ENCODE data around the gene UNK. TPM values are rescaled to one million over a fixed set of nuclear protein-coding genes. Genes with fewer than 3 reads are reported as not detected.
"Not testable (repeated sequence)": the region's sequence is repeated elsewhere in the genome, so short reads cannot be mapped to it uniquely, and the experiment has no call there.

UNK gene
- polyA plus RNA-seq, 2 donors = 18.2 to 26.3 TPM

DNA sequence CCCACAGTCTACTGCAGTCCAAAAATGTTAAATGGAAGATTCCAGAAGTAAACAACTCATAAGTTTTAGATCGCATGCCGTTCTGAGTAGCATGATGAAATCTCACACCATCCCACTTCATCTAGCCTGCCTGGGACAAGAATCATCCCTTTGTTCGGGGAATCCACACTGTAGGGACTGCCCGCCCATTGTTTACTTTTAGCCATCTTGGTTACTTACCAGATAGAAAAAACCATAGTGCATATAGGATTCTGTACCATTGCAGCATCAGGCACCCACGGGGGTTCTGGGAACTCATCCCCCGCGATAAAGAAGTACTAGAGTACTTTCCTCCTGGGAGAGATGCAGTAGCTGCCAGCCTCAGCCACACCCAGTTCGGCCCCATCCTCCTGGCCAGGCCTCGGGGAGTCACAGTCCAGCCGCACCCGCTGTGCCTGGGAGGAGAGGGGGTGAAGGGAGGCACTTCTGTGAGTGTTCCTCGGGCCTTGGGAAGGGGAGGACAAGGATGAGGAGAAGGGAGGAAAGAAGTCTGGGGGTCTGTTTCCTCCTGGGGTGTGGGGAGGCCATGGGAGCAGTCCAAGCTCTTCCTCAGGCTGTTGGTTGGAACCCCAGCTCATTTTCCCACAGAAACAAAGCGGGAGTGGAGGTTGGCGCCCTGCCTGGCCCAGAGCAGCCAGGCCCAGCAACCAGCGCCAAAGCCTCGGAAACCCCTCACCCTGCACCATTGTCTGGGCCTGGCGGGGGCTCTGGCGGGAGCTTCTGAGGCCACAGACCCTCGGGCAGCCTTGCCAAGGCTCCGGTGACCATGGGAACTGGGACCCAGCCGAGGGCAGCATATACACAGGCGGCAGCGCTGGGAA lies 84.9 kb downstream of the UNK start:
- Histone ChIP-seq H3K4me3 (ENCODE audit: low read depth in 1 of 2, low read length in 2 of 2) (no peak overlapping the region), H3K27me3 (ENCODE audit: control insufficient read depth in 1 of 2, insufficient read depth in 2 of 2, low read length in 2 of 2) (no peaks in the 10 kb centered on the region), H3K9me3 (ENCODE audit: control insufficient read depth in 2 of 2, insufficient read depth in 1 of 2, low read depth in 1 of 2, low read length in 1 of 2) (no peaks in the 10 kb centered on the region), H3K27ac (ENCODE audit: low read depth in 2 of 2, low read length in 1 of 2) (peak overlapping the region; percentile 51 to 82), H3K36me3 (ENCODE audit: control insufficient read depth in 2 of 2, insufficient read depth in 2 of 2, low read length in 1 of 2) (peaks cover 0 to 10% of the 10 kb centered on the region in 2 donors), H3K4me1 (ENCODE audit: control insufficient read depth in 2 of 2, insufficient read depth in 2 of 2, low read length in 1 of 2) (peaks cover 4 to 11% of the 10 kb centered on the region in 2 donors)
- WGBS, 2 donors = 31 to 45% methylated on average over 23 of the region's 23 CpGs

DNA sequence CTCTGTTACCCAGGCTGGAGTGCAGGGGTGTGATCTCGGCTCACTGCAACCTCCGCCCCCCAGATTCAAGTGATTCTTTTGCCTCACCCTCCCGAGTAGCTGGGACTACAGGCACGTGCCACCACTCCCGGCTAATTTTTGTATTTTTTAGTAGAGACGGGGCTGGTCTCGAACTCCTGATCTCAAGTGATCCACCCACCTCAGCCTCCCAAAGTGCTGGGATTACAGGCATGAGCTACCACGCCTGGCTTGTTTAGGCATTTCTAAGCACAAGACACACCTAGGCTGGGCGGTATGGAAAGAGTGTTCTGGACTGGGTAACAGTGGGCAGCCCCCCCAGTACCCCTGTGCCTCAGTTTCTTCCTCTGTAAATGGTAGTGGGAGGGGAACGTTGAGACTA lies 85.6 kb downstream of the UNK start:
- not testable (repeated sequence) for H3K9me3 ChIP-seq (ENCODE audit: control insufficient read depth in 2 of 2, insufficient read depth in 1 of 2, low read depth in 1 of 2, low read length in 1 of 2); H3K4me3 ChIP-seq (ENCODE audit: low read depth in 1 of 2, low read length in 2 of 2); H3K27me3 ChIP-seq (ENCODE audit: control insufficient read depth in 1 of 2, insufficient read depth in 2 of 2, low read length in 2 of 2)
- H3K27ac ChIP-seq (ENCODE audit: low read depth in 2 of 2, low read length in 1 of 2) = peak overlapping the region; percentile 51 to 82
- peaks cover 0 to 17% of the 10 kb centered on the region in 2 donors for H3K36me3 ChIP-seq (ENCODE audit: control insufficient read depth in 2 of 2, insufficient read depth in 2 of 2, low read length in 1 of 2)
- peaks cover 3 to 16% of the 10 kb centered on the region in 2 donors for H3K4me1 ChIP-seq (ENCODE audit: control insufficient read depth in 2 of 2, insufficient read depth in 2 of 2, low read length in 1 of 2)
- 48 to 51% methylated on average over 10 of the region's 10 CpGs for WGBS, 2 donors

GRCh38 chr17:75872434-75873351 lies 88.1 kb downstream of the UNK start:
- Histone ChIP-seq H3K4me3 (ENCODE audit: low read depth in 1 of 2, low read length in 2 of 2) (peak overlapping the region in 1 of 2 donors; percentile 3), H3K36me3 (ENCODE audit: control insufficient read depth in 2 of 2, insufficient read depth in 2 of 2, low read length in 1 of 2) (peaks cover 0 to 22% of the 10 kb centered on the region in 2 donors), H3K9me3 (ENCODE audit: control insufficient read depth in 2 of 2, insufficient read depth in 1 of 2, low read depth in 1 of 2, low read length in 1 of 2) (no peaks in the 10 kb centered on the region), H3K27ac (ENCODE audit: low read depth in 2 of 2, low read length in 1 of 2) (peak overlapping the region; percentile 94 to 95), H3K4me1 (ENCODE audit: control insufficient read depth in 2 of 2, insufficient read depth in 2 of 2, low read length in 1 of 2) (peaks cover 7 to 31% of the 10 kb centered on the region in 2 donors), H3K27me3 (ENCODE audit: control insufficient read depth in 1 of 2, insufficient read depth in 2 of 2, low read length in 2 of 2) (no peaks in the 10 kb centered on the region)
- WGBS, 2 donors = 22 to 27% methylated on average over 13 of the region's 13 CpGs

DNA sequence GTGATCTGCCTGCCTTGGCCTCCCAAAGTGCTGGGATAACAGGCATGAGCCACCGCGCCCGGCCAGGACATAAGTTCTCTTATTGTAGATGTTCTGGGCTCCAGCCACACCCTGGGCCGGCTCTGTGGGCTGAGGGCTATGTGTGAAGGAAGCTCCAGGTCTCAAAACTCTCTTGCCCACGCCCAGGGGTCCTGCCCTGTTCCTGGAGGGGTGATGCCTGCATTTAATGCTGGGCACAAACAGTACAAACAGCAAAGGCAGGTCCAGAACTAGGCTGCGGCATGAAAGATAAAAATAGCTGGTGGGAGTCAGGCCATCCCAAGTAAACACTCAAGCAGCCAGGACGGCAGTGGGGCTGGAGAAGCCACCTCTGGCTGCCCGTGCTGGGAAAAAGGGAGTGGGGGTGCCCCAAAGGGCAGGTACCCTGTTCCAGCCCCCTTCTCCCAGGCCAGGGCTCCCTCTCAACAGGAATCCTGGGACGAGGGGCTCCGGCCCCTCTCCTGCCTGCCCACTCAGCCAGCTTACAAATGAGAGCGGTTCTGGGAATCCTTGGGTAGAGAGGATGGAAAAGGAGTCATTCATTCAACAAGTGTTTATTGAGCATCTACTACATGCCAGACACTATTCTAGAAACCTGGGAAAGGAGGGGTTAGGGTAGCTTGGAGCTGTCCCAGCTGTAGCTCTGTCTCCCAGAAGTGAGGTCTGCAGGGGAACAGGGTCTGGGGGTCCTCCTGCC lies 89.1 kb downstream of the UNK start:
- peak overlapping the region; percentile 94 to 95 for H3K27ac ChIP-seq (ENCODE audit: low read depth in 2 of 2, low read length in 1 of 2)
- peaks cover 0 to 22% of the 10 kb centered on the region in 2 donors for H3K36me3 ChIP-seq (ENCODE audit: control insufficient read depth in 2 of 2, insufficient read depth in 2 of 2, low read length in 1 of 2)
- peaks cover 7 to 34% of the 10 kb centered on the region in 2 donors for H3K4me1 ChIP-seq (ENCODE audit: control insufficient read depth in 2 of 2, insufficient read depth in 2 of 2, low read length in 1 of 2)
- H3K4me3 ChIP-seq (ENCODE audit: low read depth in 1 of 2, low read length in 2 of 2) = peak overlapping the region in 1 of 2 donors; percentile 10
- H3K9me3 ChIP-seq (ENCODE audit: control insufficient read depth in 2 of 2, insufficient read depth in 1 of 2, low read depth in 1 of 2, low read length in 1 of 2) = no peaks in the 10 kb centered on the region
- no peaks in the 10 kb centered on the region for H3K27me3 ChIP-seq (ENCODE audit: control insufficient read depth in 1 of 2, insufficient read depth in 2 of 2, low read length in 2 of 2)
- 52 to 64% methylated on average over 11 of the region's 11 CpGs for WGBS, 2 donors

- H3K9me3 ChIP-seq (ENCODE audit: control insufficient read depth in 2 of 2, insufficient read depth in 1 of 2, low read depth in 1 of 2, low read length in 1 of 2) = no peaks in the 10 kb centered on the region
- peaks cover 5 to 32% of the 10 kb centered on the region in 2 donors for H3K4me1 ChIP-seq (ENCODE audit: control insufficient read depth in 2 of 2, insufficient read depth in 2 of 2, low read length in 1 of 2)
- no peak overlapping the region for H3K4me3 ChIP-seq (ENCODE audit: low read depth in 1 of 2, low read length in 2 of 2)
- peaks cover 0 to 22% of the 10 kb centered on the region in 2 donors for H3K36me3 ChIP-seq (ENCODE audit: control insufficient read depth in 2 of 2, insufficient read depth in 2 of 2, low read length in 1 of 2)
- H3K27ac ChIP-seq (ENCODE audit: low read depth in 2 of 2, low read length in 1 of 2) = peak overlapping the region; percentile 96
- H3K27me3 ChIP-seq (ENCODE audit: control insufficient read depth in 1 of 2, insufficient read depth in 2 of 2, low read length in 2 of 2) = no peaks in the 10 kb centered on the region
- WGBS, 2 donors = 85 to 86% methylated on average over 33 to 38 of the region's 38 CpGs
Observed at GRCh38 chr17:75874323-75875181, 89.9 kb downstream of the UNK start.

Other genes with a start within 250 kb of the UNK start
- 10 to 100 TPM; 27.8 to 89.5 TPM for gene MYO15B, start 197.0 kb upstream of the UNK start, polyA plus RNA-seq
- 10 to 100 TPM; 33.9 to 37.3 TPM for gene SMIM5, start 151.4 kb upstream of the UNK start, polyA plus RNA-seq
- gene RECQL5, start 117.7 kb upstream of the UNK start, polyA plus RNA-seq = 100 to 1,000 TPM in 1 of 2 donors, 10 to 100 TPM in 1; 46.9 to 136 TPM
- 10 to 100 TPM; 63.4 to 68.4 TPM for gene SAP30BP, start 117.5 kb upstream of the UNK start, polyA plus RNA-seq
- 10 to 100 TPM; 48.4 to 63.2 TPM for gene ITGB4, start 63.3 kb upstream of the UNK start, polyA plus RNA-seq
- 10 to 100 TPM; 27.9 to 29.5 TPM for gene GALK1, start 19.6 kb upstream of the UNK start, polyA plus RNA-seq
- 10 to 100 TPM; 21.0 to 22.4 TPM for gene UNC13D, start 59.6 kb downstream of the UNK start, polyA plus RNA-seq
- 10 to 100 TPM; 65.1 to 65.9 TPM for gene WBP2, start 70.5 kb downstream of the UNK start, polyA plus RNA-seq
- 10 to 100 TPM; 20.4 to 21.7 TPM for gene TRIM47, start 93.8 kb downstream of the UNK start, polyA plus RNA-seq
- gene TRIM65, start 112.1 kb downstream of the UNK start, polyA plus RNA-seq = 10 to 100 TPM in 1 of 2 donors, 1 to 10 TPM in 1; 9.8 to 19.8 TPM
- gene MRPL38, start 120.1 kb downstream of the UNK start, polyA plus RNA-seq = 10 to 100 TPM; 51.7 to 65.8 TPM
- gene FBF1, start 156.2 kb downstream of the UNK start, polyA plus RNA-seq = 10 to 100 TPM in 1 of 2 donors, 1 to 10 TPM in 1; 8.7 to 33.7 TPM
- 10 to 100 TPM; 22.7 to 37.4 TPM for gene ACOX1, start 194.4 kb downstream of the UNK start, polyA plus RNA-seq
- 10 to 100 TPM; 42.7 to 43.7 TPM for gene TEN1, start 194.4 kb downstream of the UNK start, polyA plus RNA-seq
- 10 to 100 TPM in 1 of 2 donors, 1 to 10 TPM in 1; 6.5 to 16.2 TPM for gene CDK3, start 216.0 kb downstream of the UNK start, polyA plus RNA-seq
- 100 to 1,000 TPM; 229 to 425 TPM for gene EVPL, start 242.5 kb downstream of the UNK start, polyA plus RNA-seq

All from esophagus (tissue), 2 donors.